K562 (cell line): Measurements from ENCODE around the gene DEPDC4. TPM values are rescaled to one million over a fixed set of nuclear protein-coding genes. Genes with fewer than 3 reads are reported as not detected.

Experiments used
- ATAC-seq: fragments of 200-7000 bp; cut with Tn5 transposase; 3 replicates; pipeline ENCODE4 v1.9.1; 2020; ENCODE audit warnings: moderate library complexity
- BruUV-seq: library from RNA; stranded (reverse); fragments of 400-500 nt; replicated peaks from 2 replicates; lab custom pipeline; 2021; lab: Mats Ljungman, UMichigan
- CTCF ChIA-PET: fragments of 300-600 bp; formaldehyde crosslinking; extraction: SDS; loops from one replicate; lab custom pipeline; 2021; ENCODE audit warnings: low intra/inter-chr PET ratio; lab: Yijun Ruan, JAX
- POLR2A ChIA-PET: fragments of 300-600, 350-650 bp; sonication (Branson Sonifier 250); formaldehyde crosslinking; extraction: SDS; loops from one replicate; lab custom pipeline; 2021; ENCODE audit warnings: antibody characterized with exemption, inconsistent platforms; lab: Yijun Ruan, JAX
- DNase-seq, 4 experiments: peaks; one replicate each; pipeline versions ENCODE4 v3.0.0 to v3.0.0-alpha.2; 2011 to 2018; ENCODE audit warnings: low spot score in 3 of 4, mixed read lengths in 3 of 4; ENCODE audit errors: extremely low read depth in 1 of 4
- FAIRE-seq: peaks from 2 replicates; lab custom pipeline; 2011; peaks lifted over from hg19 to GRCh38; lab: Jason Lieb, UNC
- H2AFZ ChIP-seq: 2 replicates; pipeline ENCODE4 v1.6.0; 2011; ENCODE audit warnings: low read depth, low read length, control low read depth, inconsistent platforms
- H3K27ac ChIP-seq: fragments of 200-600 bp; 3 replicates; pipeline ENCODE4 v1.8.0; 2011; ENCODE audit warnings: low read depth, mild to moderate bottlenecking, control low read depth, inconsistent platforms, low read length, moderate library complexity, mixed read lengths; ENCODE audit errors: extremely low read depth
- H3K27me3 ChIP-seq, 2 experiments: fragments of 300-600 bp in 1 of 2; 2 replicates in 1 of 2; 3 replicates in 1 of 2; pipeline versions ENCODE4 v1.6.0 to v1.8.0; 2011; ENCODE audit warnings: inconsistent platforms in 2 of 2, low read length in 2 of 2, mild to moderate bottlenecking in 1 of 2, mixed read lengths in 1 of 2, moderate library complexity in 1 of 2; ENCODE audit not compliant: control insufficient read depth in 2 of 2, insufficient read depth in 2 of 2
- H3K36me3 ChIP-seq: fragments of 300-600 bp; 3 replicates; pipeline ENCODE4 v1.8.0; 2011; ENCODE audit warnings: mild to moderate bottlenecking, low read length, inconsistent platforms; ENCODE audit not compliant: control insufficient read depth, insufficient read depth
- H3K4me1 ChIP-seq, 2 experiments: fragments of 200-600 bp in 1 of 2; replicated peaks in 1 of 2; 2 replicates in 1 of 2; 3 replicates in 1 of 2; pipeline versions ENCODE4 v1.5.1 to v1.8.0; 2011; ENCODE audit warnings: inconsistent platforms in 2 of 2, low read length in 2 of 2, mild to moderate bottlenecking in 1 of 2, mixed read lengths in 1 of 2, moderate library complexity in 1 of 2; ENCODE audit not compliant: control insufficient read depth in 2 of 2, insufficient read depth in 2 of 2
- H3K4me2 ChIP-seq: 2 replicates; pipeline ENCODE4 v1.6.1; 2011; ENCODE audit warnings: low read length, control low read depth, inconsistent platforms, mixed read lengths; ENCODE audit not compliant: insufficient read depth
- H3K4me3 ChIP-seq: fragments of 200-600 bp; sonication (generic), shearing (Covaris generic); 2 replicates; pipeline ENCODE4 v1.5.1; 2016; ENCODE audit warnings: control low read depth, inconsistent platforms
- H3K79me2 ChIP-seq: fragments of 200-600 bp; 3 replicates; pipeline ENCODE4 v1.8.0; 2011; ENCODE audit warnings: low read length, inconsistent platforms; ENCODE audit not compliant: control insufficient read depth, insufficient read depth
- H3K9ac ChIP-seq, 2 experiments: 2 replicates each; pipeline versions ENCODE4 v1.6.0 to v1.6.1; 2011; ENCODE audit warnings: low read depth in 2 of 2, low read length in 2 of 2, control low read depth in 1 of 2, inconsistent platforms in 1 of 2, mild to moderate bottlenecking in 1 of 2, mixed read lengths in 1 of 2; ENCODE audit not compliant: insufficient read depth in 1 of 2
- H3K9me1 ChIP-seq: one replicate; pipeline ENCODE4 v1.6.0; 2011; ENCODE audit warnings: inconsistent platforms, mild to moderate bottlenecking, low read length, moderate library complexity; ENCODE audit not compliant: control insufficient read depth, insufficient read depth
- H3K9me3 ChIP-seq: replicated peaks from 2 replicates; pipeline ENCODE4 v1.5.1; 2011; ENCODE audit warnings: low read depth, low read length, inconsistent platforms; ENCODE audit not compliant: control insufficient read depth, insufficient read depth
- H4K20me1 ChIP-seq: replicated peaks from 2 replicates; pipeline ENCODE4 v1.6.1; 2011; ENCODE audit warnings: low read length, inconsistent platforms, mixed read lengths; ENCODE audit not compliant: control insufficient read depth, insufficient read depth
- CTCF ChIP-seq, 3 experiments: IDR thresholded peaks in 2 of 3; conservative IDR thresholded peaks in 1 of 3; 2 replicates each; pipeline ENCODE4 v1.5.1; 2011 to 2012; ENCODE audit warnings: low read length in 3 of 3, mild to moderate bottlenecking in 3 of 3, control low read depth in 2 of 3, improper control_type of control experiment in 1 of 3, inconsistent platforms in 1 of 3, low read depth in 1 of 3, mixed read lengths in 1 of 3, moderate library complexity in 1 of 3; ENCODE audit not compliant: insufficient read depth in 2 of 3
- CXXC5 ChIP-seq: fragments of 250-450 bp; sonication (Bioruptor Pico); IDR thresholded peaks from 2 replicates; pipeline ENCODE4 v1.8.0; 2022; ENCODE audit warnings: inconsistent platforms, mild to moderate bottlenecking, moderate library complexity
- ETV5 ChIP-seq: sonication (generic); formaldehyde crosslinking; IDR thresholded peaks from 2 replicates; pipeline ENCODE4 v1.4.0; 2020; ENCODE audit warnings: low read depth, mild to moderate bottlenecking, missing genetic modification reagents
- GATAD2B ChIP-seq: fragments of 450-650 bp; IDR thresholded peaks from 2 replicates; pipeline ENCODE4 v1.6.1; 2017; ENCODE audit warnings: mild to moderate bottlenecking, borderline replicate concordance
- MLX ChIP-seq, 2 experiments: fragments of 450-650 bp in 1 of 2; sonication (generic) in 1 of 2; formaldehyde crosslinking; conservative IDR thresholded peaks; 2 replicates each; pipeline versions ENCODE4 v1.4.0 to v1.8.1; 2020 to 2022; ENCODE audit warnings: mild to moderate bottlenecking in 1 of 2, missing genetic modification reagents in 1 of 2
- MTF1 ChIP-seq: fragments of 250-450 bp; sonication (Bioruptor Pico); IDR thresholded peaks from 2 replicates; pipeline ENCODE4 v1.9.0; 2021; ENCODE audit warnings: moderate library complexity, mild to moderate bottlenecking, inconsistent platforms, borderline replicate concordance
- PHF20 ChIP-seq: fragments of 450-650 bp; IDR thresholded peaks from 2 replicates; pipeline ENCODE4 v1.6.1; 2018; ENCODE audit not compliant: partially characterized antibody
- POLR2B ChIP-seq: fragments of 450-650 bp; IDR thresholded peaks from 2 replicates; pipeline ENCODE4 v1.6.1; 2018; ENCODE audit warnings: low read depth; ENCODE audit not compliant: partially characterized antibody
- RBM25 ChIP-seq: fragments of 200-400 bp; formaldehyde crosslinking; IDR thresholded peaks from 2 replicates; pipeline ENCODE4 v1.6.1; 2018; ENCODE audit warnings: low read length, low read depth, moderate library complexity; ENCODE audit not compliant: severe bottlenecking
- SUPT5H ChIP-seq: fragments of 450-650 bp; IDR thresholded peaks from 2 replicates; pipeline ENCODE4 v1.6.1; 2016
- ZNF507 ChIP-seq: conservative IDR thresholded peaks from 2 replicates; pipeline ENCODE4 v1.6.1; 2017; ENCODE audit warnings: missing genetic modification characterization, missing compliant biosample characterization
- ZNF699 ChIP-seq: fragments of 250-450 bp; sonication (Bioruptor Pico); IDR thresholded peaks from 2 replicates; pipeline ENCODE4 v1.8.0; 2021; ENCODE audit warnings: mild to moderate bottlenecking, moderate library complexity; ENCODE audit not compliant: insufficient replicate concordance
- ZNF77 ChIP-seq: fragments of 250-450 bp; sonication (Bioruptor Pico); IDR thresholded peaks from 2 replicates; pipeline ENCODE4 v1.5.0; 2020
- WGBS: fragments of 100-300 bp; shearing (Covaris generic); methylation state at CpG from one replicate; pipeline ENCODE4 v1.1.6; 2016; ENCODE audit warnings: low coverage, mixed read lengths; ENCODE audit not compliant: insufficient coverage; ENCODE audit errors: missing lambda C conversion rate; 5-methylcytosine and 5-hydroxymethylcytosine counted together
- in situ Hi-C: fragments of 300-500 bp; cut with MboI; formaldehyde crosslinking; loops from 4 replicates; pipeline ENCODE4 v1.15.0; 2018; ENCODE audit warnings: inconsistent platforms, mixed read lengths
- intact Hi-C: fragments of 100-400 bp; cut with micrococcal nuclease; formaldehyde crosslinking; loops from 2 replicates; pipeline ENCODE4 v1.14.2; 2022
- polyA plus RNA-seq, 8 experiments: library from polyadenylated mRNA; depleted of rRNA in 4 of 8; stranded (reverse) in 5 of 8; unstranded in 3 of 8; fragments of >200 nt; fragmentation: Nextera tagmentation in 2 of 8; fragmentation: Illumina TruSeq in 1 of 8; extraction: Ambion mirVana in 2 of 8; extraction: Trizol in 1 of 8; gene quantifications; 2 replicates each; pipeline versions ENCODE4 v1.2.1 to v1.2.3, GENCODE V29; 2011 to 2014; ENCODE audit warnings: inconsistent platforms in 1 of 8, missing spikeins in 1 of 8
- total RNA-seq, 7 experiments: library from RNA; depleted of rRNA in 6 of 7; stranded (reverse); fragments of >200 nt in 6 of 7; fragmentation: Illumina TruSeq in 2 of 7; extraction: Trizol in 2 of 7; gene quantifications; 2 replicates each; pipeline versions ENCODE4 v1.2.1 to v1.2.3, GENCODE V29; 2011 to 2021; ENCODE audit warnings: low replicate concordance in 1 of 7

Gene DEPDC4
- total and polyA plus RNA-seq, 9 of the 15 experiments (the other 6 are each of a cell fraction or from before 2014, with no cell fraction given) = 3.6 to 13.2 (median 7.4) TPM

GRCh38 chr12:100229876-100230275 is 37.0 kb downstream of the DEPDC4 start:
- no peak overlapping the region for H3K4me3 ChIP-seq
- 85% methylated on average over 4 of the region's 4 CpGs for WGBS
- FAIRE-seq = no peak
- H3K79me2 ChIP-seq = no peaks in the 10 kb centered on the region
- intact Hi-C loops = loop anchor here (5.0 to 10.0 kb wide), 4 partner anchors 88 to 512 kb away; partner anchors contain the start of gene BLTP3B
- H2AFZ ChIP-seq = no peak overlapping the region
- in situ Hi-C loops = no loop called here
- no peak overlapping the region for H3K4me2 ChIP-seq
- H3K9me1 ChIP-seq = no peaks in the 10 kb centered on the region
- no peaks in the 10 kb centered on the region for H3K4me1 ChIP-seq
- H4K20me1 ChIP-seq = no peaks in the 10 kb centered on the region
- no peak overlapping the region for H3K9ac ChIP-seq
- H3K27ac ChIP-seq = no peak overlapping the region
- no peaks in the 10 kb centered on the region for H3K27me3 ChIP-seq
- no TSS peak for BruUV-seq
- CTCF ChIA-PET = no interaction called here
- no peak for TF ChIP-seq ZNF699 (CRISPR knock-in tag)
- TF ChIP-seq GATAD2B = no peak
- no peak for TF ChIP-seq MTF1
- peaks cover 14% of the 10 kb centered on the region for H3K36me3 ChIP-seq
- no peak for DNase-seq
- no peak for ATAC-seq
- POLR2A ChIA-PET = interaction anchor here (0.6 to 0.7 kb wide), 2 partner anchors 38 to 93 kb away, joined by 3 read pairs; no protein-coding TSS in a partner anchor
- no peaks in the 10 kb centered on the region for H3K9me3 ChIP-seq

- in situ Hi-C loops = no loop called here
- 50% methylated on average over 5 of the region's 5 CpGs for WGBS
- Histone ChIP-seq H3K9me3 (no peaks in the 10 kb centered on the region), H3K4me3 (no peak overlapping the region), H3K4me2 (no peak overlapping the region), H3K27me3 (no peaks in the 10 kb centered on the region), H3K36me3 (peaks cover 19% of the 10 kb centered on the region), H2AFZ (no peak overlapping the region), H4K20me1 (no peaks in the 10 kb centered on the region), H3K9ac (no peak overlapping the region), H3K4me1 (no peaks in the 10 kb centered on the region), H3K9me1 (no peaks in the 10 kb centered on the region), H3K27ac (no peak overlapping the region), H3K79me2 (no peaks in the 10 kb centered on the region)
- CTCF ChIA-PET = no interaction called here
- BruUV-seq = no TSS peak
- POLR2A ChIA-PET = interaction anchor here (0.6 to 1.1 kb wide), 3 partner anchors 15 to 92 kb away, joined by 3 to 4 read pairs (median 3); no protein-coding TSS in a partner anchor
- intact Hi-C loops = loop anchor here (5.0 to 10.0 kb wide), 3 partner anchors 87 to 414 kb away; partner anchors contain the start of gene BLTP3B
- peak; percentile 54 for FAIRE-seq
- ATAC-seq = peak; percentile 91
- DNase-seq = peak in 2 of 4 experiments; percentile 40 to 64
- TF ChIP-seq PHF20 = no peak
- no peak for TF ChIP-seq ZNF507 (tag)
- no peak for TF ChIP-seq MLX (CRISPR knock-in tag; conservative IDR thresholded peaks at IDR 0.05)
- no peak for TF ChIP-seq ZNF77 (CRISPR knock-in tag)
- peak; percentile 50 to 61 (median 50) for TF ChIP-seq CTCF (IDR thresholded peaks at IDR 0.05 in 2 of 3, conservative IDR thresholded peaks at IDR 0.05 in 1 of 3; ENCODE audit: insufficient read depth in 2 of 3, low read depth in 1 of 3, low read length in 3 of 3)
- no peak for TF ChIP-seq SUPT5H
- no peak for TF ChIP-seq ETV5 (CRISPR knock-in tag)
- no peak for TF ChIP-seq POLR2B
- peak; percentile 42 for TF ChIP-seq RBM25
- 0 out of 2 replicates have a peak, but pooled peaks have one; percentile 33 for TF ChIP-seq CXXC5 (CRISPR knock-in tag)
These were observed 37.7 kb downstream of the DEPDC4 start for GRCh38 chr12:100229036-100229635.
